Progenitor cell of endocrine pancreas (in vitro differentiated cells): Measurements from ENCODE around the gene KCNIP4. TPM values are rescaled to one million over a fixed set of nuclear protein-coding genes. Genes with fewer than 3 reads are reported as not detected.

Experiments
- DNase-seq: peaks from one replicate; pipeline ENCODE4 v3.0.0; 2021; ENCODE audit warnings: low spot score; ENCODE audit not compliant: unreplicated experiment
- H3K27ac Mint-ChIP-seq: 2 replicates; pipeline ENCODE4 v1.8.0; 2021; ENCODE audit warnings: mild to moderate bottlenecking, moderate library complexity, mixed read lengths
- H3K27me3 Mint-ChIP-seq: 2 replicates; pipeline ENCODE4 v1.8.0; 2021; ENCODE audit warnings: mixed read lengths
- H3K36me3 Mint-ChIP-seq: 2 replicates; pipeline ENCODE4 v1.8.0; 2022; ENCODE audit warnings: mixed read lengths; ENCODE audit not compliant: insufficient read depth
- H3K4me1 Mint-ChIP-seq: 2 replicates; pipeline ENCODE4 v1.8.0; 2021; ENCODE audit warnings: low read depth, mixed read lengths
- H3K4me3 Mint-ChIP-seq: 2 replicates; pipeline ENCODE4 v1.8.0; 2021; ENCODE audit warnings: low read depth, mild to moderate bottlenecking, moderate library complexity, mixed read lengths
- H3K9me3 Mint-ChIP-seq: 2 replicates; pipeline ENCODE4 v1.8.0; 2021; ENCODE audit warnings: low read depth, mixed read lengths
- total RNA-seq: library from RNA; stranded (reverse); gene quantifications from 2 replicates; pipeline ENCODE4 v1.2.1, GENCODE V29; 2021
- TF ChIP-seq, protein P1 (sequence below): fragments of 200-600 bp; sonication (generic); IDR thresholded peaks from one replicate; pipeline ENCODE4 v1.5.0; 2021; ENCODE audit warnings: antibody characterized with exemption, mild to moderate bottlenecking; ENCODE audit not compliant: unreplicated experiment

Gene KCNIP4
- total RNA-seq, 1 donor from 2014 or later = 0.43 TPM

DNA sequence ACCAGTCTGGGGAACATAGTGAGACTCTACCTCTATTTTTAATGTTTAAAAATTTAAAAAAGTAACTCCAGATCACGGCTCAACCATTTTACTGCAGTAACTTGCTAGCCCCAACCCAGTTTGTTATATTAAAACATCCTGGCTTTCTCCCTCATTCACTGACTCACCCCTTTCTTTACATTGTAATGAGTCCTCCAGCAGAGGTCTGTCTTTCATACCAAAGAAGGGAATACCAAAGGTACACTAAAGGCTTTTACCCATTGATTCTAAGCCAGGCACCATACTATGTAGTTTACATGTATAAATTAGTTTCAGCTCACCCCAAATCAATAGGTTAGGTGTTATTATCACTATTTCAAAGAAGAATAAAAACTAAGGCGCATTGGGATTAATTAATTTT is 961.4 kb downstream of the KCNIP4 start:
- TF ChIP-seq, protein P1, sequence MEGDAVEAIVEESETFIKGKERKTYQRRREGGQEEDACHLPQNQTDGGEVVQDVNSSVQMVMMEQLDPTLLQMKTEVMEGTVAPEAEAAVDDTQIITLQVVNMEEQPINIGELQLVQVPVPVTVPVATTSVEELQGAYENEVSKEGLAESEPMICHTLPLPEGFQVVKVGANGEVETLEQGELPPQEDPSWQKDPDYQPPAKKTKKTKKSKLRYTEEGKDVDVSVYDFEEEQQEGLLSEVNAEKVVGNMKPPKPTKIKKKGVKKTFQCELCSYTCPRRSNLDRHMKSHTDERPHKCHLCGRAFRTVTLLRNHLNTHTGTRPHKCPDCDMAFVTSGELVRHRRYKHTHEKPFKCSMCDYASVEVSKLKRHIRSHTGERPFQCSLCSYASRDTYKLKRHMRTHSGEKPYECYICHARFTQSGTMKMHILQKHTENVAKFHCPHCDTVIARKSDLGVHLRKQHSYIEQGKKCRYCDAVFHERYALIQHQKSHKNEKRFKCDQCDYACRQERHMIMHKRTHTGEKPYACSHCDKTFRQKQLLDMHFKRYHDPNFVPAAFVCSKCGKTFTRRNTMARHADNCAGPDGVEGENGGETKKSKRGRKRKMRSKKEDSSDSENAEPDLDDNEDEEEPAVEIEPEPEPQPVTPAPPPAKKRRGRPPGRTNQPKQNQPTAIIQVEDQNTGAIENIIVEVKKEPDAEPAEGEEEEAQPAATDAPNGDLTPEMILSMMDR = no peak
- H3K9me3 Mint-ChIP-seq = no peaks in the 10 kb centered on the region
- no peak overlapping the region for H3K27ac Mint-ChIP-seq
- peaks cover 15% of the 10 kb centered on the region for H3K4me1 Mint-ChIP-seq
- H3K4me3 Mint-ChIP-seq = no peak overlapping the region
- H3K27me3 Mint-ChIP-seq = peaks cover 39% of the 10 kb centered on the region
- no peak for DNase-seq
- H3K36me3 Mint-ChIP-seq = no peaks in the 10 kb centered on the region

DNA sequence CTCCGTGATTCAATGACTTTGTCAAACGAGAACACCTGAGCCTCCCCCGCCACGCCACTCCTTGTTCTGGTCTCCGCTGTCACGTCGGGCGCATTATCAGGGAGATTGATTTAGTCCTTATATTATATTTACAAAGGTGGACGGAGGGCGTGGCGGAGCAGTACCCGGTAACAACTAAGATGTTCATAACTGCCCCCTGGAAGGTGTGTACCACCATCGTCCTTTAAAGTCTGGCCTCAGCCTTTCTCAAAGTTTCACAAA is 964.1 kb downstream of the KCNIP4 start:
- TF ChIP-seq, protein P1 = no peak
- H3K27ac Mint-ChIP-seq = peak overlapping the region; percentile 50

DNA sequence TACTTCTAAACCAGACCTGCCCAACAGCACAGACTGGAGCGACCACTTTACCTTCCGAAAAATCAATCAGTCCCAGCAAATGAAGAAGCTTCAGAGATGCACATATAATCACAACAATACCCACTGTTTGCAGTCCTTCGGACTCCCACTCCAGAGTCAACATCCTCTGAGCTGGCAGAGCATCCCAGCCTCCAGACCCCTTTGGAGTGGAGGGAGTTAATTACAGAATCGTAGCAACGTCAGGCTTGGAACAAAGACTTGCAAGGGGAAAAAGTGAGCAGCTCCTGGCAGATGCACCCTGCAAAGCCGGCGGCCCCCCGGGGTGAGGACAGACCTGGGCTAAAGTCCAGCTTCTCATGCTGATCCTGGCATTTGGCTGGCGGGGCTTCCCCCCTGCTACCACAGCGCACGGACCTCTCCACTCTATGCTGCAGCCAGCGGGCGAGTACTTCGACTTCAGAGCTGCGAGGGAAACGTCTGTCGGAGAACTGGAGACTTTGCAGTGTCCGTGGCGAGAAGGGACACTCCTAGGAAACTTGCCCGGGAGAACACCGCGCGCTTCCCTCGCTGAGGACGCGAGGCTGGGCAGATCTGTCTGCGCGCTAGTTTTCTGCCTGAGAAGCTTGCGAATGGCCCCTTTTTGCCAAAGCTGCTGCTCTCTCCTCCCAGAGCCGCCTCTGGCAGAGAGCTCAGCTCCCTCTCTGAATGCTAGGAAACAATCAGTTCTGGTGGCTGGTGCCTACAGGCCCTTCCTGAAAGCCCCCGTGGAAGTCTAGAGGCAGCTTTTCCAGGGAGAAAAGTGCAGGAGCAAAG is 964.6 kb downstream of the KCNIP4 start:
- peaks cover 15% of the 10 kb centered on the region for H3K4me1 Mint-ChIP-seq
- TF ChIP-seq, protein P1 = no peak
- H3K9me3 Mint-ChIP-seq = no peaks in the 10 kb centered on the region
- H3K4me3 Mint-ChIP-seq = peak overlapping the region; percentile 72
- H3K27me3 Mint-ChIP-seq = peaks cover 39% of the 10 kb centered on the region
- no peaks in the 10 kb centered on the region for H3K36me3 Mint-ChIP-seq
- DNase-seq = peak; percentile 10
- peak overlapping the region; percentile 51 for H3K27ac Mint-ChIP-seq

More for the DNA sequence above, 964.1 kb downstream of the KCNIP4 start:
- Mint-ChIP-seq H3K4me3 (peak overlapping the region; percentile 72), H3K36me3 (no peaks in the 10 kb centered on the region), H3K4me1 (peaks cover 15% of the 10 kb centered on the region), H3K9me3 (no peaks in the 10 kb centered on the region), H3K27me3 (peaks cover 39% of the 10 kb centered on the region)
- DNase-seq = no peak

DNA sequence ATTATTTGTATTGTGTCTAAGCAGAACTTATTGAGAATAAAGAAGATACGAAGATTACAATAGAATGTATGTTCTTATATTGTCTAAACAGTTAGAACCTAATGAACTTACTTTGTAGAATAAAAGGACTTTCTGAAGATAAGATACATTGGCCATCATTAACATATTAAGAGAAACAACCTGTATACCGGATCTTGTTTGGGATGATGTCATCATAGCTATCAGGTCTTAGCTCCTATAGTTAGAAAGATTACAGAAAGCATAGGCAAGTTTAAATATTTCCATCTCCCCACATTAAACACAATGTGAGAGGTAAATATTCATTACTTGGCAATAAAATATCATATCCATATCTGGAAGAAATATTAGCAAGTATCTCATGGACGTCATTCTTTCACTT is 966.0 kb downstream of the KCNIP4 start:
- no peak overlapping the region for H3K4me3 Mint-ChIP-seq

DNA sequence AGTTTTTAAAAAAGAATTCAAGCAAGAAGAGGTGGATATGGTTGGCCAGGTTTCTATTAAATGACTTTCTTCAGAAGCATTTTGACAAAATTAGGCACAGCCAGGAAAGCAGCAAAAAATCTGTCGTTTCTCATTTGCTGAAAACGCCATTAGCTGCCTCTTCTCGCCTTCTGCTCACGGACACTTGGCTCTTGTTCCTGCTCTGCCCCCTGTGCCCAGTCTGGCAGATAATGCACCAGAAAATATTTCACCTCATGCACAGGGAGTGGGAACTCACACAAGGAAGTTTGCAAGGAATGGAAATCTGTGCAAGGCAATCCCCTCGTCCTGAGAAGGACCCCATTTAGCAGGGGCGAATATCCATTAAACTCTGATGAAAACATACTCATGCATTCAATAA is 988.3 kb downstream of the KCNIP4 start:
- H3K36me3 Mint-ChIP-seq = no peaks in the 10 kb centered on the region
- H3K4me3 Mint-ChIP-seq = no peak overlapping the region
- H3K9me3 Mint-ChIP-seq = no peaks in the 10 kb centered on the region
- peaks cover 3% of the 10 kb centered on the region for H3K4me1 Mint-ChIP-seq
- H3K27ac Mint-ChIP-seq = no peak overlapping the region
- TF ChIP-seq, protein P1 = no peak
- H3K27me3 Mint-ChIP-seq = peaks cover 10% of the 10 kb centered on the region
- no peak for DNase-seq

More for the DNA sequence above, 966.0 kb downstream of the KCNIP4 start:
- peaks cover 39% of the 10 kb centered on the region for H3K27me3 Mint-ChIP-seq
- H3K27ac Mint-ChIP-seq = no peak overlapping the region
- H3K4me1 Mint-ChIP-seq = peaks cover 15% of the 10 kb centered on the region
- no peak for DNase-seq
- TF ChIP-seq, protein P1 = no peak
- no peaks in the 10 kb centered on the region for H3K9me3 Mint-ChIP-seq
- no peaks in the 10 kb centered on the region for H3K36me3 Mint-ChIP-seq
